GM12878 (cell line): ENCODE measurements around the gene DGKI. TPM values are rescaled to one million over a fixed set of nuclear protein-coding genes. Genes with fewer than 3 reads are reported as not detected.
A peak's percentile ranks its signal among the peaks of the same experiment; 100 is the strongest.

Experiments used
- ATAC-seq: fragments of 200-7000 bp; cut with Tn5 transposase; 3 replicates; pipeline ENCODE4 v1.9.1; 2020; ENCODE audit warnings: mild to moderate bottlenecking, moderate library complexity
- BruUV-seq: library from RNA; stranded (reverse); fragments of 400-500 nt; replicated peaks from 2 replicates; lab custom pipeline; 2021; lab: Mats Ljungman, UMichigan
- CTCF ChIA-PET: fragments of 300-600 bp; sonication (Branson Sonifier 250); formaldehyde crosslinking; extraction: SDS; loops from one replicate; lab custom pipeline; 2021; ENCODE audit warnings: inconsistent platforms; lab: Yijun Ruan, JAX
- POLR2A ChIA-PET: fragments of 350-600 bp; formaldehyde crosslinking; extraction: SDS; loops from one replicate; lab custom pipeline; 2021; ENCODE audit warnings: inconsistent platforms; lab: Charles Lee
- RAD21 ChIA-PET: fragments of 300-600 bp; sonication (Branson Sonifier 250); formaldehyde crosslinking; loops from one replicate; lab custom pipeline; 2023; ENCODE audit warnings: antibody characterized with exemption; ENCODE audit not compliant: unreplicated experiment; lab: Charles Lee
- SMC1A ChIA-PET: fragments of 300-600 bp; sonication (Branson Sonifier 250); formaldehyde crosslinking; loops from one replicate; lab custom pipeline; 2023; ENCODE audit not compliant: unreplicated experiment, uncharacterized antibody; lab: Charles Lee
- DNase-seq: peaks from one replicate; pipeline ENCODE4 v3.0.0-alpha.2; 2011; ENCODE audit warnings: low read depth, low spot score
- FAIRE-seq: peaks from 3 replicates; lab custom pipeline; 2011; peaks lifted over from hg19 to GRCh38; lab: Jason Lieb, UNC
- H2AFZ ChIP-seq: 2 replicates; pipeline ENCODE4 v1.6.0; 2011; ENCODE audit warnings: low read depth, low read length, control low read depth; ENCODE audit not compliant: control insufficient read depth
- H3K27ac ChIP-seq: 2 replicates; pipeline ENCODE4 v1.5.1; 2011; ENCODE audit warnings: control low read depth; ENCODE audit not compliant: control insufficient read depth, insufficient read depth
- H3K27me3 ChIP-seq, 2 experiments: replicated peaks in 1 of 2; 2 replicates each; pipeline versions ENCODE4 v1.6.0 to v1.6.1; 2011; ENCODE audit warnings: low read length in 1 of 2; ENCODE audit not compliant: control insufficient read depth in 2 of 2, insufficient read depth in 2 of 2
- H3K36me3 ChIP-seq, 2 experiments: 2 replicates each; pipeline ENCODE4 v1.5.1; 2011; ENCODE audit warnings: low read length in 1 of 2; ENCODE audit not compliant: control insufficient read depth in 2 of 2, insufficient read depth in 2 of 2
- H3K4me1 ChIP-seq: 2 replicates; pipeline ENCODE4 v1.6.1; 2011; ENCODE audit warnings: mild to moderate bottlenecking, low read length, moderate library complexity, mixed read lengths; ENCODE audit not compliant: control insufficient read depth, insufficient read depth
- H3K4me2 ChIP-seq: 2 replicates; pipeline ENCODE4 v1.6.0; 2011; ENCODE audit warnings: control low read depth; ENCODE audit not compliant: control insufficient read depth, insufficient read depth
- H3K4me3 ChIP-seq: fragments of 200-600 bp; sonication (generic); 2 replicates; pipeline ENCODE4 v1.5.1; 2016
- H3K79me2 ChIP-seq: 2 replicates; pipeline ENCODE4 v1.6.0; 2011; ENCODE audit warnings: low read length; ENCODE audit not compliant: control insufficient read depth, insufficient read depth
- H3K9ac ChIP-seq: 2 replicates; pipeline ENCODE4 v1.8.0; 2011; ENCODE audit warnings: low read length, control low read depth, mixed read lengths; ENCODE audit not compliant: control insufficient read depth, insufficient read depth
- H3K9me3 ChIP-seq: replicated peaks from 3 replicates; pipeline ENCODE4 v1.5.1; 2011; ENCODE audit warnings: mild to moderate bottlenecking, low read length; ENCODE audit not compliant: control insufficient read depth, insufficient read depth
- H4K20me1 ChIP-seq: 2 replicates; pipeline ENCODE4 v1.6.0; 2011; ENCODE audit not compliant: control insufficient read depth, insufficient read depth
- IKZF2 ChIP-seq, 2 experiments: fragments of 450-650 bp; IDR thresholded peaks; 2 replicates each; pipeline ENCODE4 v1.6.1; 2017; ENCODE audit warnings: mild to moderate bottlenecking in 2 of 2, moderate library complexity in 2 of 2
- MTA2 ChIP-seq: fragments of 450-650 bp; IDR thresholded peaks from 2 replicates; pipeline ENCODE4 v1.6.1; 2016; ENCODE audit warnings: low read depth, mild to moderate bottlenecking, moderate library complexity
- PML ChIP-seq: IDR thresholded peaks from 2 replicates; pipeline ENCODE4 v1.6.1; 2012; ENCODE audit warnings: low read length, inconsistent platforms
- SMAD1 ChIP-seq: fragments of 450-650 bp; IDR thresholded peaks from 2 replicates; pipeline ENCODE4 v1.6.1; 2018; ENCODE audit warnings: mild to moderate bottlenecking, low read depth; ENCODE audit not compliant: partially characterized antibody
- SREBF1 ChIP-seq: IDR thresholded peaks from 2 replicates; pipeline ENCODE4 v1.6.1; 2012; ENCODE audit warnings: mild to moderate bottlenecking, low read length
- ZBTB4 ChIP-seq: fragments of 450-650 bp; formaldehyde crosslinking; IDR thresholded peaks from 2 replicates; pipeline ENCODE4 v1.4.0; 2022; ENCODE audit warnings: mild to moderate bottlenecking, moderate library complexity
- WGBS: methylation state at CpG from one replicate; pipeline ENCODE4 v1.1.6; 2016; ENCODE audit warnings: low lambda C conversion rate; ENCODE audit not compliant: insufficient replicate concordance, insufficient coverage; ENCODE audit errors: missing lambda C conversion rate; 5-methylcytosine and 5-hydroxymethylcytosine counted together
- in situ Hi-C: fragments of 300-500 bp; cut with MboI; formaldehyde crosslinking; loops from 9 replicates; pipeline ENCODE4 v1.14.3; 2018; ENCODE audit warnings: mixed read lengths
- intact Hi-C: fragments of 100-400 bp; cut with micrococcal nuclease; formaldehyde crosslinking; loops from one replicate; pipeline ENCODE4 v1.14.2; 2022; ENCODE audit not compliant: unreplicated experiment
- polyA plus RNA-seq, 11 experiments: library from polyadenylated mRNA; depleted of rRNA in 4 of 11; unstranded in 6 of 11; stranded (reverse) in 5 of 11; fragments of >200 nt; fragmentation: Nextera tagmentation in 4 of 11; fragmentation: Illumina TruSeq in 1 of 11; extraction: Ambion mirVana in 4 of 11; extraction: Trizol in 1 of 11; gene quantifications; 1 replicate in 1 of 11; 2 replicates in 10 of 11; pipeline versions ENCODE4 v1.2.1 to v1.2.3, GENCODE V29; 2011 to 2016; ENCODE audit warnings: inconsistent platforms in 2 of 11, missing spikeins in 2 of 11, low read depth in 1 of 11
- total RNA-seq, 4 experiments: library from RNA; depleted of rRNA in 3 of 4; stranded (reverse); fragments of >200 nt in 3 of 4; fragmentation: Illumina TruSeq in 1 of 4; extraction: Trizol in 1 of 4; gene quantifications; 2 replicates each; pipeline versions ENCODE4 v1.2.1 to v1.2.3, GENCODE V29; 2013 to 2021
- TF ChIP-seq, protein P1 (sequence below): fragments of 450-650 bp; IDR thresholded peaks from 2 replicates; pipeline ENCODE4 v1.6.1; 2016; ENCODE audit warnings: mild to moderate bottlenecking, moderate library complexity, borderline replicate concordance
- TF ChIP-seq, protein P2 (sequence below): fragments of 450-650 bp; formaldehyde crosslinking; IDR thresholded peaks from 2 replicates; pipeline ENCODE4 v1.5.0; 2022; ENCODE audit warnings: mild to moderate bottlenecking, missing genetic modification characterization

DGKI gene
- total and polyA plus RNA-seq, 10 of the 15 experiments (the other 5 are each of a cell fraction or from before 2014, with no cell fraction given), result 10.4 to 37.1 (median 22.1) TPM

DNA sequence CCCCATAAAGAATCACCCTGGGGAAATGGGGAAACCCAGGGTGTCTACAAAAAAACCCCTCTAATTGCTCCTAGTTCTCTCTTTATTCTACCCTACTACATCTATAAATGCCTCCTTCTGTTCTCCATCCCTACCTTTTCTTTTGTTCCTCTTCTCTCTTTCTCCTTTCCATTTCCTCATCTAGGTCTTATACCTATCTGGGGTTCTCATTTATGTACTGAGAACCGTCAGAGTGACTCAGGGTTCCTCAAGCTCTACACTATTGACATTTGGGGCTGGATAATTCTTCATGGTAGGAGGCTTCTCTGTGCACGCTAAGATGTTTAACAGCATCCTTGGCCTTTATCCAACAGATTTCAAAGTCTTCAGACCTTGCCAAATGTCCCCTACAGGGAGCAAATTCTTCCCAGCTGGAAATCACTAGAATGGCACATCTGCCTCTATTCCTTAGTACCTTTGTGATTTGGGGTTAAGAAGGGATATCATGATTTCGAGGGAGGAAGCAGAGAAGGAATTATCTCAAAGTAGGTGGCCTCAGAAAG, 365.9 kb downstream of the DGKI start:
- CTCF ChIA-PET, result interaction anchor here (1.4 kb wide), 1 partner anchor 14 kb away, joined by 6 read pairs; no protein-coding TSS in a partner anchor
- in situ Hi-C loops (no loop called here), intact Hi-C loops (no loop called here)

More for the DNA sequence above, 365.9 kb downstream of the DGKI start:
- Histone ChIP-seq H3K4me3 (no peak overlapping the region), H3K36me3 (no peaks in the 10 kb centered on the region), H3K27ac (no peak overlapping the region), H4K20me1 (no peaks in the 10 kb centered on the region), H3K27me3 (no peaks in the 10 kb centered on the region), H3K79me2 (no peaks in the 10 kb centered on the region), H2AFZ (no peak overlapping the region), H3K4me1 (no peaks in the 10 kb centered on the region), H3K9me3 (no peaks in the 10 kb centered on the region), H3K4me2 (no peak overlapping the region), H3K9ac (no peak overlapping the region)
- peak; percentile 20 to 47; a peak in 1 of 4 replicates for TF ChIP-seq IKZF2 (IDR thresholded peaks at IDR 0.05)
- TF ChIP-seq PML, result no peak
- TF ChIP-seq, protein P1, sequence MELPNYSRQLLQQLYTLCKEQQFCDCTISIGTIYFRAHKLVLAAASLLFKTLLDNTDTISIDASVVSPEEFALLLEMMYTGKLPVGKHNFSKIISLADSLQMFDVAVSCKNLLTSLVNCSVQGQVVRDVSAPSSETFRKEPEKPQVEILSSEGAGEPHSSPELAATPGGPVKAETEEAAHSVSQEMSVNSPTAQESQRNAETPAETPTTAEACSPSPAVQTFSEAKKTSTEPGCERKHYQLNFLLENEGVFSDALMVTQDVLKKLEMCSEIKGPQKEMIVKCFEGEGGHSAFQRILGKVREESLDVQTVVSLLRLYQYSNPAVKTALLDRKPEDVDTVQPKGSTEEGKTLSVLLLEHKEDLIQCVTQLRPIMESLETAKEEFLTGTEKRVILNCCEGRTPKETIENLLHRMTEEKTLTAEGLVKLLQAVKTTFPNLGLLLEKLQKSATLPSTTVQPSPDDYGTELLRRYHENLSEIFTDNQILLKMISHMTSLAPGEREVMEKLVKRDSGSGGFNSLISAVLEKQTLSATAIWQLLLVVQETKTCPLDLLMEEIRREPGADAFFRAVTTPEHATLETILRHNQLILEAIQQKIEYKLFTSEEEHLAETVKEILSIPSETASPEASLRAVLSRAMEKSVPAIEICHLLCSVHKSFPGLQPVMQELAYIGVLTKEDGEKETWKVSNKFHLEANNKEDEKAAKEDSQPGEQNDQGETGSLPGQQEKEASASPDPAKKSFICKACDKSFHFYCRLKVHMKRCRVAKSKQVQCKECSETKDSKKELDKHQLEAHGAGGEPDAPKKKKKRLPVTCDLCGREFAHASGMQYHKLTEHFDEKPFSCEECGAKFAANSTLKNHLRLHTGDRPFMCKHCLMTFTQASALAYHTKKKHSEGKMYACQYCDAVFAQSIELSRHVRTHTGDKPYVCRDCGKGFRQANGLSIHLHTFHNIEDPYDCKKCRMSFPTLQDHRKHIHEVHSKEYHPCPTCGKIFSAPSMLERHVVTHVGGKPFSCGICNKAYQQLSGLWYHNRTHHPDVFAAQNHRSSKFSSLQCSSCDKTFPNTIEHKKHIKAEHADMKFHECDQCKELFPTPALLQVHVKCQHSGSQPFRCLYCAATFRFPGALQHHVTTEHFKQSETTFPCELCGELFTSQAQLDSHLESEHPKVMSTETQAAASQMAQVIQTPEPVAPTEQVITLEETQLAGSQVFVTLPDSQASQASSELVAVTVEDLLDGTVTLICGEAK, result no peak
- TF ChIP-seq, protein P2, sequence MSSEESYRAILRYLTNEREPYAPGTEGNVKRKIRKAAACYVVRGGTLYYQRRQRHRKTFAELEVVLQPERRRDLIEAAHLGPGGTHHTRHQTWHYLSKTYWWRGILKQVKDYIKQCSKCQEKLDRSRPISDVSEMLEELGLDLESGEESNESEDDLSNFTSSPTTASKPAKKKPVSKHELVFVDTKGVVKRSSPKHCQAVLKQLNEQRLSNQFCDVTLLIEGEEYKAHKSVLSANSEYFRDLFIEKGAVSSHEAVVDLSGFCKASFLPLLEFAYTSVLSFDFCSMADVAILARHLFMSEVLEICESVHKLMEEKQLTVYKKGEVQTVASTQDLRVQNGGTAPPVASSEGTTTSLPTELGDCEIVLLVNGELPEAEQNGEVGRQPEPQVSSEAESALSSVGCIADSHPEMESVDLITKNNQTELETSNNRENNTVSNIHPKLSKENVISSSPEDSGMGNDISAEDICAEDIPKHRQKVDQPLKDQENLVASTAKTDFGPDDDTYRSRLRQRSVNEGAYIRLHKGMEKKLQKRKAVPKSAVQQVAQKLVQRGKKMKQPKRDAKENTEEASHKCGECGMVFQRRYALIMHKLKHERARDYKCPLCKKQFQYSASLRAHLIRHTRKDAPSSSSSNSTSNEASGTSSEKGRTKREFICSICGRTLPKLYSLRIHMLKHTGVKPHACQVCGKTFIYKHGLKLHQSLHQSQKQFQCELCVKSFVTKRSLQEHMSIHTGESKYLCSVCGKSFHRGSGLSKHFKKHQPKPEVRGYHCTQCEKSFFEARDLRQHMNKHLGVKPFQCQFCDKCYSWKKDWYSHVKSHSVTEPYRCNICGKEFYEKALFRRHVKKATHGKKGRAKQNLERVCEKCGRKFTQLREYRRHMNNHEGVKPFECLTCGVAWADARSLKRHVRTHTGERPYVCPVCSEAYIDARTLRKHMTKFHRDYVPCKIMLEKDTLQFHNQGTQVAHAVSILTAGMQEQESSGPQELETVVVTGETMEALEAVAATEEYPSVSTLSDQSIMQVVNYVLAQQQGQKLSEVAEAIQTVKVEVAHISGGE (CRISPR knock-in tag), result no peak
- no peak for TF ChIP-seq SREBF1
- TF ChIP-seq SMAD1, result no peak
- TF ChIP-seq MTA2, result peak; percentile 36; the same call in 1 of the 2 replicates
- TF ChIP-seq ZBTB4 (CRISPR knock-in tag), result no peak
- FAIRE-seq, result no peak
- DNase-seq, result no peak
- RAD21 ChIA-PET, result interaction anchor here (1.0 kb wide), 1 partner anchor 13 kb away, joined by 5 read pairs; no protein-coding TSS in a partner anchor
- peak; percentile 68 for ATAC-seq
- POLR2A ChIA-PET, result no interaction called here
- 20% methylated on average over 3 of the region's 3 CpGs for WGBS
- SMC1A ChIA-PET, result interaction anchor here (1.3 to 1.7 kb wide), 2 partner anchors 10 to 18 kb away, joined by 5 to 8 read pairs; no protein-coding TSS in a partner anchor
- no TSS peak for BruUV-seq
